Adrenal gland (tissue), 5 donors: ENCODE measurements around the gene MATN1.

Source experiments
- POLR2A ChIP-seq, 2 donors: fragments of 450-650 bp; IDR thresholded peaks; one replicate each; pipeline ENCODE4 v1.6.1; 2017; ENCODE audit warnings: antibody characterized with exemption in 2 of 2, mild to moderate bottlenecking in 2 of 2, moderate library complexity in 1 of 2
- TF ChIP-seq, protein P1 (sequence below), 6 experiments: fragments of 450-650 bp in 4 of 6; fragments of 200-600 bp in 2 of 6; sonication (generic) in 1 of 6; IDR thresholded peaks; 1 replicate in 5 of 6; 2 replicates in 1 of 6; pipeline versions ENCODE4 v1.5.1 to v1.8.0; 2016 to 2021; ENCODE audit warnings: antibody characterized with exemption in 6 of 6, mild to moderate bottlenecking in 2 of 6, moderate library complexity in 1 of 6
- donor health status: DM: no; HTN: no; CAD: no.

GRCh38 chr1:30683699-30684098, 39.7 kb downstream of the MATN1 start:
- TF ChIP-seq, protein P1, sequence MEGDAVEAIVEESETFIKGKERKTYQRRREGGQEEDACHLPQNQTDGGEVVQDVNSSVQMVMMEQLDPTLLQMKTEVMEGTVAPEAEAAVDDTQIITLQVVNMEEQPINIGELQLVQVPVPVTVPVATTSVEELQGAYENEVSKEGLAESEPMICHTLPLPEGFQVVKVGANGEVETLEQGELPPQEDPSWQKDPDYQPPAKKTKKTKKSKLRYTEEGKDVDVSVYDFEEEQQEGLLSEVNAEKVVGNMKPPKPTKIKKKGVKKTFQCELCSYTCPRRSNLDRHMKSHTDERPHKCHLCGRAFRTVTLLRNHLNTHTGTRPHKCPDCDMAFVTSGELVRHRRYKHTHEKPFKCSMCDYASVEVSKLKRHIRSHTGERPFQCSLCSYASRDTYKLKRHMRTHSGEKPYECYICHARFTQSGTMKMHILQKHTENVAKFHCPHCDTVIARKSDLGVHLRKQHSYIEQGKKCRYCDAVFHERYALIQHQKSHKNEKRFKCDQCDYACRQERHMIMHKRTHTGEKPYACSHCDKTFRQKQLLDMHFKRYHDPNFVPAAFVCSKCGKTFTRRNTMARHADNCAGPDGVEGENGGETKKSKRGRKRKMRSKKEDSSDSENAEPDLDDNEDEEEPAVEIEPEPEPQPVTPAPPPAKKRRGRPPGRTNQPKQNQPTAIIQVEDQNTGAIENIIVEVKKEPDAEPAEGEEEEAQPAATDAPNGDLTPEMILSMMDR (IDR thresholded peaks at IDR 0.05), result no peak
- no peak for TF ChIP-seq POLR2A (IDR thresholded peaks at IDR 0.05)
